Ovary (tissue), 9 donors: ENCODE data around the gene ENOX2. TPM values are rescaled to one million over a fixed set of nuclear protein-coding genes. Genes with fewer than 3 reads are reported as not detected.

Source experiments
- DNase-seq, 5 donors: peaks; one replicate each; pipeline ENCODE4 v3.0.0-alpha.2; 2019 to 2020
- H3K27ac ChIP-seq, 2 donors: fragments of 200-600 bp; one replicate each; pipeline versions ENCODE4 v1.5.1 to v1.8.0; 2019 to 2022
- H3K27me3 ChIP-seq: fragments of 200-600 bp; one replicate; pipeline ENCODE4 v1.8.0; 2022
- H3K36me3 ChIP-seq: fragments of 200-600 bp; sonication (generic); one replicate; pipeline ENCODE4 v1.5.1; 2019
- H3K4me1 ChIP-seq: one replicate; pipeline ENCODE4 v1.8.1; 2013; ENCODE audit warnings: mild to moderate bottlenecking, moderate library complexity; ENCODE audit not compliant: insufficient read depth
- H3K4me3 ChIP-seq: fragments of 200-600 bp; sonication (generic); one replicate; pipeline ENCODE4 v1.5.1; 2017
- H3K9me3 ChIP-seq, 2 donors: fragments of 200-600 bp in 1 of 2; sonication (generic) in 1 of 2; one replicate each; pipeline versions ENCODE4 v1.5.1 to v1.8.1; 2013 to 2019; ENCODE audit warnings: mild to moderate bottlenecking in 1 of 2, moderate library complexity in 1 of 2
- CTCF ChIP-seq, 3 donors: fragments of 450-650 bp in 2 of 3; fragments of 200-600 bp in 1 of 3; IDR thresholded peaks; one replicate each; pipeline versions ENCODE4 v1.5.1 to v1.8.0; 2016 to 2022; ENCODE audit warnings: antibody characterized with exemption in 3 of 3, mild to moderate bottlenecking in 1 of 3
- EP300 ChIP-seq: sonication (generic); formaldehyde crosslinking; IDR thresholded peaks from one replicate; pipeline ENCODE4 v1.6.1; 2017; ENCODE audit warnings: antibody characterized with exemption
- POLR2A ChIP-seq: fragments of 450-650 bp; IDR thresholded peaks from one replicate; pipeline ENCODE4 v1.6.1; 2017; ENCODE audit warnings: antibody characterized with exemption, mild to moderate bottlenecking, moderate library complexity
- WGBS, 3 donors: extraction: QIAGEN DNeasy Blood & Tissue Kit in 1 of 3; methylation state at CpG; one replicate each; pipeline versions ENCODE4 v1.1.5 to v1.1.7; 2013 to 2017; 5-methylcytosine and 5-hydroxymethylcytosine counted together
- intact Hi-C, 4 donors: fragments of 100-400 bp; cut with DNase I; formaldehyde crosslinking; loops; one replicate each; pipeline versions ENCODE4 v1.11.0 to v1.15.1; 2022 to 2023
- polyA plus RNA-seq, 2 donors: library from polyadenylated mRNA; stranded (reverse); fragments of 200-250 nt in 1 of 2; fragments of 350-450 nt in 1 of 2; fragmentation: Illumina TruSeq in 1 of 2; extraction: RNeasy Lipid Tissue Mini Kit (QIAGEN cat#74804) in 1 of 2; gene quantifications; one replicate each; pipeline ENCODE4 v1.2.3, GENCODE V29; 2013 to 2014
- total RNA-seq, 7 donors: library from RNA; depleted of rRNA in 2 of 7; stranded (reverse); fragments of >200 nt in 2 of 7; fragmentation: NEBNext Ultra II Directional in 3 of 7; extraction: Animal tissue kit (Norgen Biotek cat#: 25700) in 3 of 7; gene quantifications; one replicate each; pipeline versions ENCODE4 v1.1.0 to v1.2.4, GENCODE V29; 2016 to 2023
- donor health status: DM: no; HTN: no; CAD: no; lungs with moderate emphysema.
- donor health status: DM: no; HTN: no; CAD: no.
- donor health status: Bipolar disorder and iron deficiency.
- donor health status: DM: yes; HTN: yes; CAD: no.
- donor health status: DM: no; HTN: no; CAD: no.
- donor health status: DM: yes; HTN: yes; CAD: no.

Gene ENOX2
- total and polyA plus RNA-seq, 9 donors: 5.4 to 17.8 (median 13.1) TPM

- H3K27me3 ChIP-seq: no peaks in the 10 kb centered on the region
- H3K9me3 ChIP-seq: no peaks in the 10 kb centered on the region
- H3K36me3 ChIP-seq: no peaks in the 10 kb centered on the region
- intact Hi-C loops: loop anchor here in 1 of 4 donors (10.0 kb wide), 1 partner anchor 92 kb away; no protein-coding TSS in a partner anchor
- no peak for DNase-seq
- no peak overlapping the region for H3K4me3 ChIP-seq
- H3K27ac ChIP-seq: no peak overlapping the region
- TF ChIP-seq CTCF (IDR thresholded peaks at IDR 0.05): no peak
- TF ChIP-seq EP300: no peak
- TF ChIP-seq POLR2A: no peak
- WGBS, 3 donors: 66 to 73% (median 72%) methylated on average over 4 of the region's 4 CpGs
- H3K4me1 ChIP-seq: no peaks in the 10 kb centered on the region
Measured at GRCh38 chrX:130772776-130773143, 130.2 kb downstream of the ENOX2 start.

- DNase-seq: no peak
- Histone ChIP-seq H3K27me3 (no peaks in the 10 kb centered on the region), H3K4me3 (no peak overlapping the region), H3K36me3 (no peaks in the 10 kb centered on the region), H3K27ac (no peak overlapping the region), H3K9me3 (no peaks in the 10 kb centered on the region), H3K4me1 (no peaks in the 10 kb centered on the region)
- whole genome bisulfite sequencing, 3 donors: 59 to 68% (median 68%) methylated on average over 4 of the region's 4 CpGs
- TF ChIP-seq CTCF (IDR thresholded peaks at IDR 0.05) (no peak), EP300 (no peak), POLR2A (no peak)
- intact Hi-C loops: loop anchor here in 1 of 4 donors (10.0 kb wide), 1 partner anchor 93 kb away; no protein-coding TSS in a partner anchor
Measured at GRCh38 chrX:130772105-130772775, 130.8 kb downstream of the ENOX2 start.

- Histone ChIP-seq H3K9me3 (no peaks in the 10 kb centered on the region), H3K27me3 (no peaks in the 10 kb centered on the region), H3K4me3 (no peak overlapping the region), H3K36me3 (no peaks in the 10 kb centered on the region), H3K4me1 (no peaks in the 10 kb centered on the region), H3K27ac (no peak overlapping the region)
- TF ChIP-seq CTCF (IDR thresholded peaks at IDR 0.05): no peak
- TF ChIP-seq EP300: no peak
- no peak for TF ChIP-seq POLR2A
- intact Hi-C loops: loop anchor here in 1 of 4 donors (10.0 kb wide), 1 partner anchor 93 kb away; no protein-coding TSS in a partner anchor
- 48 to 54% (median 51%) methylated on average over 1 of the region's 1 CpG for WGBS, 3 donors
- no peak for DNase-seq
Measured at GRCh38 chrX:130771648-130772047, 131.4 kb downstream of the ENOX2 start.

GRCh38 chrX:130771230-130771629, 131.8 kb downstream of the ENOX2 start:
- no peaks in the 10 kb centered on the region for H3K4me1 ChIP-seq
- TF ChIP-seq EP300 (no peak), POLR2A (no peak), CTCF (IDR thresholded peaks at IDR 0.05) (no peak)
- intact Hi-C loops: loop anchor here in 1 of 4 donors (10.0 kb wide), 1 partner anchor 94 kb away; no protein-coding TSS in a partner anchor

More at GRCh38 chrX:130771230-130771629, 131.8 kb downstream of the ENOX2 start:
- 57 to 63% (median 61%) methylated on average over 2 of the region's 2 CpGs for WGBS, 3 donors
- H3K27me3 ChIP-seq: no peaks in the 10 kb centered on the region
- H3K27ac ChIP-seq: no peak overlapping the region
- DNase-seq: no peak
- H3K4me3 ChIP-seq: no peak overlapping the region
- H3K9me3 ChIP-seq: no peaks in the 10 kb centered on the region
- H3K36me3 ChIP-seq: no peaks in the 10 kb centered on the region
